Right ventricle myocardium inferior (tissue), 1 donor: Measurements from ENCODE around the gene CTNNA3. TPM values are rescaled to one million over a fixed set of nuclear protein-coding genes. Genes with fewer than 3 reads are reported as not detected.
"Not testable (repeated sequence)": the region's sequence is repeated elsewhere in the genome, so short reads cannot be mapped to it uniquely, and the experiment has no call there.

Source experiments
- ATAC-seq: fragments of 200-7000 bp; cut with Tn5 transposase; one replicate; pipeline ENCODE4 v1.9.1; 2020; ENCODE audit warnings: mild to moderate bottlenecking, moderate library complexity
- DNase-seq: peaks from one replicate; pipeline ENCODE4 v3.0.0; 2021; ENCODE audit errors: missing footprints
- intact Hi-C: fragments of 100-400 bp; cut with DNase I; formaldehyde crosslinking; loops from one replicate; pipeline ENCODE4 v1.11.0; 2022
- total RNA-seq: library from RNA; stranded (reverse); fragmentation: NEBNext Ultra II Directional; extraction: Animal tissue kit (Norgen Biotek cat#: 25700); gene quantifications from one replicate; pipeline ENCODE4 v1.2.1, GENCODE V29; 2021
- donor health status: DM: no; HTN: yes; CAD: no; lungs with severe emphysema.

Gene CTNNA3
- total RNA-seq, 1 donor from 2014 or later, result 120 TPM

DNA sequence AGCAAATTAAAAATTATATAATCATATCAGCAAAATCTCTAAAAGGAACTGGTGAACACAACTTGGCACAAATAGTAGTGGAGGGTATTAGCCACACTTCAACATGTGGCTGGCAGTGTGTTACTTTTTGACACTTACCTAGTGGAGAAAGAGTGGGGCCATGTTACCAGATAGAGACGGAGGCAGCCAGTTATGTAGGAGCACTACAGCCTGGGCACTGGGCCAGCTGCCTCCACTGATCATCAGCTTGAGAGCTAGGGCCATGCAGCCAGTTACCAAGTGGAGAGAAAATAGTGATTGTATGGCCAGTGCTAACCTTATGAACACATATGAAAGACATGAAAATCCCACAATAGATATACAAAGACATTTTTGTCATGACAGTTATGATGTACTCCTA is 243.1 kb downstream of the CTNNA3 start:
- no peak for ATAC-seq
- no peak for DNase-seq
- intact Hi-C loops, result no loop called here

DNA sequence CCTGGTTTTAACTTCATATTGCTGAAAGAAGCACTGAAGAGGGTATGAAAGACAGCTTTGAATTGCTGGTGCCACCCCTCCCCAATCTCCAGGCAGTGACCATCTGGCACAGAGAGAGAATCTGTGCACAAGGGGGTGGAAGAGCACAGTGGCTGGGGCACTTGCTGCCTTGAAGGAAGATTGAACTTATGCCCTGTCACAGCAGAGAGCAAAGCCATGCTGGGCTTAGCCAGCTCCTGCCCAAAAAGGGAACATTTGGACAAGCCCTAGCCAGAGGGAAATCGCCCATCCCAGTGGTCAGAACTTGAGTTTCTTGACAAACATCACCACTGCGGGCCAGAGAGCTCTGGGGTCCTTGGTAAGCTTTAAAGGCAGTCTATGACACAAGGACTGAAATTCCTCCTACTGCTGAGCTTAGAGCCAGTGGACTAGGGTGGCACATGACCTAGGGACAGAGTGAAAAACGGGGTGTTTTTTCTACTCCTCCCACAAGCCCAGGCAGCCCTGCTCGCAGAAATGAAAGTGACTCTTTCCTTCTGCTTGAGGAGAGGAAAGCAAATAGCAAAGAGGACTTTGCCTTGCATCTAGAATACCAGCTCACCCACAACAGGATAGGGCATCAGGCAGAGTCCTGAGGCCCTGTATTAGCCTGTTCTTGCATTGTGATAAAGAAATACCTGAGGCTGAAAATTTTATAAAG is 257.2 kb downstream of the CTNNA3 start:
- intact Hi-C loops, result no loop called here
- ATAC-seq, result no peak
- DNase-seq, result no peak

DNA sequence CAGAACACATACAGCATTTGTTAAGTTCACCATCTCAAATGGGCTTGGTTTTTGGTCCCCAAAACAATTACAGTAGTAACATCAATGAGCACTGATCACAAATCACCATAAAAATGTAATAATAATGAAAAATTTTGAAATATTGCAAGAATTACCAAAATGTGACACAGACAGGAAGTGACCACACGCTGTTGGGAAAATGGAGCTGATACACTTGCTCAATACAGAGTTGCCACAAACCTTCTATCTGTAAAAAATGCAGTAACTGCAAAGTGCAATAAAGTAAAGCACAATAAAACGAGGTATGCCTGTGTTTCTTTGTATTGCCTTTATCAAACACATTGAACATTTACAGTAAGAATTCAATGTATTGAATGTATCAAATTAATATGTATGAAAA is 262.7 kb downstream of the CTNNA3 start:
- DNase-seq (no peak), ATAC-seq (no peak)
- intact Hi-C loops, result no loop called here

DNA sequence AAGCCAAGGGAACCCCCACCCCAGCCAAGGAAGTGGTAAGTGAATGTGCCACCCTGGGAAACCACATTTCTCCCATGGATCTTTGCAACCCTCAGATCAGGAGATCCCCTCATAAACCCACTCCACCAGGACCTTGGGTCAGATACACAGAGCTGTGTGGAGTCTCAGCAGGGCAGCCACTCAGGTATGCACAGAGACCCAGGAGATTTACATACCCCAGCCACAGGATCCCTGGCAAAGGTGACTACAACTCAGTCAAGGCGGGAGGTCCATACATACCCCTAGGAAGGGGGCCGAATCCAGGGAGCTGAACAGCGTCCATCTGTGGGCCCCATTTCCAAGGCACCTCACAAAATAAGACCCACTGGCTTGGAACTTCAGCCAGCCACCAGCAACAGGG is 293.4 kb downstream of the CTNNA3 start:
- intact Hi-C loops, result no loop called here
- ATAC-seq (no peak), DNase-seq (no peak)

DNA sequence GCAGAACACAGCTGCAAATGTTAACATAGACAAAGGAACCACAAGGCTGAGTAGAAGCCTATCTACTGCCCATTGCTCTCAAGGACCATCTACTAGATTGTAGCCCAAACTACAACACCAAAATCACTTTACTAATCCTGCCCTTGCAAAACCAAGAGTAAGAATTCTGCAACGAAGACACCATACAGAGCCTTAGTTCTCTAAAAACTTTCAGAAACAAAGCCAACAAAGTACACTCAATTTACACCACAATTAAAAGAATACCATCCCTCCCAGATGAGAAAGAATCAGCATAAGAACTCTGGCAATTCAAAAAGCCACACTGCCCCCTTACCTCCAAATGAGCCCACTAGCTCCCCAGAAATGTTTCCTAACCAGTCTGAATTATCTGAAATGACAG is 294.3 kb downstream of the CTNNA3 start:
- ATAC-seq, result no peak
- intact Hi-C loops, result no loop called here
- no peak for DNase-seq

DNA sequence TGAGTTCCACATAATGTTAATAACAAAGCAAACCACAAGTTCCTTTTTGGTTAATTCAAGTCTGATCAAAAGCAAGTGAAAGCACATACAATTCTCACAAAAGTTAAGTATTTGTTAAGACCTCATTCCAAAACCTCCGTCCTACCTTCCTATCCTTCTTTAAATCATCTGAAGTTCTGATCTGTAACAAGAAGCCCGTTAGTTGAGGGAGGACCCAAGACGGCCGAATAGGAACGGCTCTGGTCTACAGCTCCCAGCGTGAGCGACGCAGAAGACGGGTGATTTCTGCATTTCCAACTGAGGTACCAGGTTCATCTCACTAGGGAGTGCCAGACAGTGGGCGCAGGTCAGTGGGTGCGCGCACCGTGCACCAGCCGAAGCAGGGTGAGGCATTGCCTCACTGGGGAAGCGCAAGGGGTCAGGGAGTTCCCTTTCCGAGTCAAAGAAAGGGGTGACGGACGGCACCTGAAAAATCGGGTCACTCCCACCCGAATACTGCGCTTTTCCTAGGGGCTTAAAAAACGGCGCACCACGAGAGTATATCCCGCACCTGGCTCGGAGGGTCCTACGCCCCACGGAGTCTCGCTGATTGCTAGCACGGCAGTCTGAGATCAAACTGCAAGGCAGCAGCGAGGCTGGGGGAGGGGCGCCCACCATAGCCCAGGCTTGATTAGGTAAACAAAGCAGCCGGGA is 309.0 kb downstream of the CTNNA3 start:
- ATAC-seq, intact Hi-C loops, DNase-seq: not testable (repeated sequence)

DNA sequence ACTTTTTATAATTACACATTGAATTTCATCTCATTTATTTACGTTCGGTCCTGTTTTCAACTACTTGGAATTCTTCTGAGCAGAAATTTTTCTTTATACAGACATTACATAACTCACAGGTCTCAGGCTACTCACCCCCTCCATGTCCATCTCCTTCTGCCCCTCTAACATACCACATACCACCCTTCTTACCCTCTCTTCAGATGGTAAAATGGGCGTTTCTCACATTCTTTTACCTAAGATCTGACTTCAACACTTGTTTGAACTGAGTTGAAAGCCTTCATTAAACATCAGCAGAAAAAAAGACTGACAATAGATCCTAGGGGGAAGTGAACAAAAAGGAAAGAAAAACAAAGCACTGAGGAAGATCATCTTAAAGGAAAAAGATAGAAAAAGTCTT is 309.7 kb downstream of the CTNNA3 start:
- DNase-seq (no peak), ATAC-seq (no peak)
- intact Hi-C loops, result no loop called here

DNA sequence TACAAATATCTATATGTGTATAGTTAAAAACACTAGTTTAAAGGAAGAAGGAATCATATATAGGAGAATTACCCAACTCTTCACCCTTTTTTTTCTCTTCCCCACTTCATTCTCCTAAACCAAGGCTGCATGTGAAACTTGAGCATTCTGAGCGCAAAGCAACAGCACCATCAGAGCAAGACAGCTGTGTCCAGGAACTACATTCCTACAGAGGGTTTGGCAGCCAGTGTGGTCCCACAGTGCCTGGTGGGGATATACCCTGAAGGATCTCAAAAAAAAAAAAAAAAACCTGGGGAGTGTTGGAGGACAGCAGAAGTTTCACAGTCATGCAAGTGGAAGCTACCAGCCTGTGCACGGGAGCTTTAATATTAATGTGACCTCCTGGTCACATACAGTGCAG is 310.4 kb downstream of the CTNNA3 start:
- DNase-seq, result no peak
- ATAC-seq, result no peak
- intact Hi-C loops, result no loop called here

DNA sequence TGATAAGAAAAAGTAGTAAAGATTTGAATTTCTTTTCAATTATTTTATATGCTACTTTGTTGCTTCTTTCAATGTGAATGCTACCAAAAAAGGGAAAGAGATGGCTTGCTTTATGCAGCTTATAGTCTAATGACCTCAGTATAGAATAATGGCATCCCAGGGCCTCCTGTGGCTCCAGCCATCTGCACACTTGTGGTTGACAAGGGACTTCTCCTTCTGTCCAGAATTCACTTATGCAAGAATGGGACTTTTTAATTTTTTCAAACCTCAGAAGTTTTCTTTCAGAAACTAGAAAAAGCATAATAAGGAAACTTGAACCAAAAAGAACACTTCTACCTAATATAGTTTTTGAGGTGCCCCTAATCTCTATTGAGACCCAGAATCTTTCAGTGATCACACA is 310.9 kb downstream of the CTNNA3 start:
- DNase-seq, result no peak
- intact Hi-C loops, result no loop called here
- no peak for ATAC-seq

DNA sequence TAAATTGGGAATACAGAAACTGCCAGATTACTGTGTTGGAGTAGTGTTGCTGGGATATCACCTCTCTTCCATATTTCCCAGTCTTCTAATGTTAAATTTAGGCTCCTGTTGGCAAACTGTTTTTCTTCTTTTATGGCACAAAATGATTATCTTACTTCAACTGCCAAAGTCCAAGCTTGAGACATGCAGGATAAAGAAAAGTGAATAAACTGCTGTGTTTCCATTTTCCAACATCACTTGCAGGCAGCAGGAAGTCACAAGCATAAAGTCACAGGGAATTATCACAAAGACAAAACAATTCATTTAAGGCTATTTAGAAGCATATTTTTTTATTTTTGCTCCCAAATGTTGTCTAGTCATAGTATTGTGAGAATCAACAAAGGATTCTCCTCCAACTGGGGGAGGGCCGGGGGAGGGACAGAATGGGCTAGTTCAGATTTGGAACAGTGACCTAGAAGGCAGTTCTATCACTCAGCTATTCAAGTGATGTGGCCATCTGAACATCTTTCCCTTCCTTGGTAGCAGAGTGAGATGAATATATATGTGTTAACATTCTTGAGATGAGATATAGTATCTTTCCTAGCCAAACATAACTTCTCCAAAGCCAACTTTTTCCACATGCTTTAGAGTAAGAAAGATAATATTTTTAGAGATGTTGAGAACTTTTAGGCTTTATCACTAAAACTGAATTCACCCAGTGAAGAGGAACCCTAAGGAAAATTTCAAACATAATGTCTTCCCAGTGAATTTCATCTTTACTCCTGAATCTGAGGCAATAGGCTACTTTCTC is 364.7 kb downstream of the CTNNA3 start:
- intact Hi-C loops, result no loop called here
- no peak for DNase-seq
- ATAC-seq, result no peak

DNA sequence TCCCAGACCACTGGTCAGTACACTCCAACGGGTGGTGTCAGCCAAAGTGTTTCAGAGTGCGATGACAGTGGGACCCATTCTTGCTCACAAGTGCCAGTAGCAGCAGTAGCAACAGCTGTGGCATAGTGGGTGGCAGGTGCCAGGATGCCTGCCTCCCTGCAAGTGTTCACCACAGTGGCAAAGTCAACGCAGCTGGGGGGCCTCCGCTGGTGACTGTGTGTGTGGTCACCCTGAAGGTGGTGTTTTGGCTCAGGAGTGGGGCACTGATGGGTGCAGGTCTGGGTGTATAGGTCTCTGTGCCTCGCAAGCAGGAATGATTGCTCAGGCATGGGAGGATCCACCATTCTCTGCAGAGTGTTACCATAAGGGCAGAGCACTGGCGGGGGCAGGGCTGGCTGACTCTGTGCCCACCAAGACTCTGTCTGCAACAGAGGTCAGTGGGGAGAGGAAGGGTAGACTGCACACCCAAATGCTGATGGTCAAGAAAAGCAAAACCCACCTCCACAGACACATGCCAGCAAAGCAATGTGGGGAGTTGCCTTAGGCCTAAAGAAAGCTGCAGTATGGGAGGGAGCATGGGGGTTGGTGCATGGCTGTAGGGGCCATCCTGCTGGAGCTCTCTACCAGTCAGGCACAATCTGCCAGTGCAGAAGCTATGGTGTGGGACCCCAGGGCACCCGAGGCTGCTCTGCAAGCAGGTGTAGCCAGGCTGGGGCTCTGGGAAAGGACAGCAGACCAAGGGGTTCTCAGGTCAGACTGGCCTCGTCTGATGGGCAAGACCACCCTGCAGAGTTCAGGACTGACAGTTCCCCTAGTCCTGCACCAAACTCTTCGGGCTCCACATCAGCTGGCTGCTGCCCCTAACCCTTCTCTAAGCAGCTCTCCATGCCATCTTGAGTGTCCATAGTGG is 368.1 kb downstream of the CTNNA3 start:
- intact Hi-C loops, result no loop called here
- ATAC-seq (peak; percentile 20), DNase-seq (no peak)

DNA sequence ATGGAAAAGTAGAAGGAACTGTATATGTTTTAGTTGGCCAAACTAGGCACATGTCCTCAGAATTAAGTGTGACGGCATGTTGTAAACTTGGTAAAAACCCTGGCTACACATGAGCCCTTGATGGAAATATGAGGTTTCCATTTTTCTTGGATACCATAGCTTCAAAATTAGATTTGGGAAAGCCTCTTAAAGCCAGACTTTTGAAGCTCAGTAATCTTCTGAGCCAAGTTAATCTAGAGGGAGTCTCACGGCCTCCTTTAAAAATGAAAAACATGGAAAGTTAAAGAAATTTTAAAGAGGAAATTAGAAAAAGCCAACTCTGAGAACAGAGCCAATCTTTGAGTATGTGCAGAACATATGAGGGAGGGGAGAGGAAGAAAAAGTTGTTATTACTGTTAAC is 376.0 kb downstream of the CTNNA3 start:
- intact Hi-C loops, result no loop called here
- DNase-seq (no peak), ATAC-seq (no peak)

DNA sequence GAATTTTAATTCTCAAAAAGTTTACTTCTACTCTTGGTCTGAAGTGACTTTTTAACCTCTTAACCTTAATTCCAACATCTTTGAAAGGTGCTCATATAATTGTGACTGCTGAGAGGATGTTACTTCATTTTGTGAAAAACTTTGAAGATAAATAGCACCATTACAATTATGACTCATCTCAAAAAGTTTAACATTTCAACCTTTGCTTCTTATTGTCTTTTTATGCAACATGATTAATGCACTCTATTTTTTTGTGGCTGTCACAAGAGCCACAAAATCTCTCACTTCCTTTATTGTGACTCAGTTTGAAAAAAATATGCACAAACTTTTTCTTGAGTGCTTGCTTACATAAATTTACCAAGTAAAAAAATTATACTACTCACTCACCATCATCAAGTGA is 387.1 kb downstream of the CTNNA3 start:
- ATAC-seq (no peak), DNase-seq (no peak)
- intact Hi-C loops, result no loop called here

DNA sequence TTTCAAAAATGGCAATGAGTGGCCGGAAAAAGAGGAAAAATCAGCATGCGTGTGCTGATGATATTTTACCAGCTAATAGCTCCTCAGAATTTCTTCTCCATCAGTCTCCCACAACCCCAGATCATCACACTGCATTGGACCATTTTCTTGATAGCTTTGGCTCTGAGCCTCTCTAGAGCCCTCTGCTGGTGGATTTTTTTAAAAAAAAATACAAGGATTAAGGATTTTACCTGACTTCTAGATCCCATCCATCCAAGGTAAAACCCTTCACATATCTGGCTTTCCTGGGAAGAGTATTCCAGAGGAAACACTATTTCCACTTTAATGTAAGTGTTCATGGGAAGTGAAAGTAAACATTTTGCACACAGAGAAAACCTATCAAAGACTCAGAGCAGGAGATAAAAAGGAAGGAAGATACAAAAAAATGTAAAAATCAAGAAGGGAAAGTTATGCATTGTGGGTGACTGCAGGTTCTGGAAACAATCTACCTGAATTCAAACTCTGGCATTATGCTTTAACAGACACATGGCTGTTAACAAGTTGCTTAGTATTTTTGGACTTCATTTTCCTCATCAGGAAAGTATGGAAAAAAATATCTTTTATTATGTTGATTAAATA is 389.3 kb downstream of the CTNNA3 start:
- intact Hi-C loops, result no loop called here
- DNase-seq (no peak), ATAC-seq (no peak)

DNA sequence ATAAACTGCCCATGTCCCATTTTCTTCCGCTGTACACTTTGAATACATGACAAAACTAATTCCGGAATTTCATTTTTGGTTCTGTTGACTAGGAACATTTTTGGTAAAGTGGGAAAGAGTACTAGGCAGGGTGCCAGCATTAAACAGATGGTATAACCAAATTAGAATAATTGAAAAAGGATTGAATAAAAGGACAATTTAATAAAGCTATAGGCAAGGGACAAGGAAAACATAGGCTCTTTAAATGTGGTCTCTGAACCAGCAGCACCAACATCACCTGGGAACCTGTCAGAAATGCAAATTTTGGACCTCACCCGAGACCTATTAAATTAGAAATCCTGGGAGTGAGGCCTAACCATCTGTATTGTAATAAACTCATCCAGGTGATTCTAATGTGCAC is 393.3 kb downstream of the CTNNA3 start:
- no peak for DNase-seq
- intact Hi-C loops, result no loop called here
- ATAC-seq, result no peak

DNA sequence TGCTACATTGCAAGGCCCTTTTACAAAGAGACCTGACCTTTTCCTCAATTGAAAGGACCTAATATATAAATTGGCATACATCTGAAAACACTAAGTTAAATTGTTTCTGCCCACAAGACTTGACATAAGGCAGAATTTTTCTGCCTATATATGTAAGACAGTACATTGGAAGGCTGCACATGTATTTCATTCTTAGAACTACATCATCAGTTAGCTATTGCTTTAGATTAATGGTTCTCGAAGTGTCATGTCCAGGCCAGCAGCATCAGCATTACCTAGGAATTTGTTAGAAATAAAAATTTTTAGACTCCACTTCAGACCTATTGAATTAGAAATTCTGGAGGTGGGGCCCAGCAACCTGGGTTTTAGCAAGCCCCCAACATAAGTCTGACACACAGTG is 396.2 kb downstream of the CTNNA3 start:
- intact Hi-C loops, result no loop called here

DNA sequence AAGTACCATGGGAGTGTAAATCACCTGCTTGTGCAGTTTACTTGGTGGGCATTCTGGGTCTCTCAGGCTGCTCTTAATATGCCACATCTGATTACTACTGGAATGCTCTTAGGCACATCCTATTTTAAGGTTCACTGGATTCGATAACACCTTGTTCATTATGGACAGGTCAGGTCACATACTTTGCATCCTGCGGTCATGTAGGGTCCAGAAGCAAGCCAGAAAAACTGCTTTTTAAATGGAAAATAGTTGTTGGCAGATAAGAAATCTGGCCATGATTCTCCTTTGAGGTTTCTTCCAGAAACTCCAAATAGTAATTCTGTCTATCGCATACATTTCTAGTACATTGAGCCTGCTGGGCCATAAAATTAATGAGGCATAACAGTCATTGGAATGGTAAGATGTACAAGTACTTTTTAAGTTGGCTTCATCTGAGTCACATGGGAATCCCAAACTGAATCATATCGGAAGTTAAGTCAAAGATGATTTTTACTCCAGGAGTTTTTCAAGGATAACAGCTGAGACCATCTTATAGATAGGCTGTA is 398.3 kb downstream of the CTNNA3 start:
- ATAC-seq (no peak), DNase-seq (no peak)
- intact Hi-C loops, result no loop called here

More for the DNA sequence above, 396.2 kb downstream of the CTNNA3 start:
- no peak for DNase-seq
- no peak for ATAC-seq

DNA sequence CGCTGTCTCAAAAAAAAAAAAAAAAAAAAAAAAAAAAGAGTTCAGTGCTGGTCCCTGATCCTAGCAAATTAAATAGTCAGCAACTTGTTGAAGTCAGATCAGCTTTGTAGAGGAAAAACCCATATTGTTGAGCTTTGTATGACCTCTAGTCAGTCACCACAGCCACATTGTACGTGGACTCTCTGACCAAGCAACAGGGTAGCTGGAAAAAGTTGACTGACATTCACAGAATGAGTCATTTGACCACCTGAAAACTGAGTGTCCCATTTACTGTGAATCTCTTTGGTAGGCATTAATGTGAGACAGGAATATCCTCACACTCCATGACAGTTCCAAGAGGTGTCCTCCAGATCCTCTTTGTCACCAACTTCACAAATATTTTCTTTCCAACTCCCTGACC is 399.1 kb downstream of the CTNNA3 start:
- no peak for ATAC-seq
- no peak for DNase-seq
- intact Hi-C loops, result no loop called here
